Measurements from ENCODE around the gene RRAS. TPM values are rescaled to one million over a fixed set of nuclear protein-coding genes. Genes with fewer than 3 reads are reported as not detected.

Gene RRAS
- total and polyA plus RNA-seq, 9 donors, result 24.2 to 63.4 (median 37.6) TPM

DNA sequence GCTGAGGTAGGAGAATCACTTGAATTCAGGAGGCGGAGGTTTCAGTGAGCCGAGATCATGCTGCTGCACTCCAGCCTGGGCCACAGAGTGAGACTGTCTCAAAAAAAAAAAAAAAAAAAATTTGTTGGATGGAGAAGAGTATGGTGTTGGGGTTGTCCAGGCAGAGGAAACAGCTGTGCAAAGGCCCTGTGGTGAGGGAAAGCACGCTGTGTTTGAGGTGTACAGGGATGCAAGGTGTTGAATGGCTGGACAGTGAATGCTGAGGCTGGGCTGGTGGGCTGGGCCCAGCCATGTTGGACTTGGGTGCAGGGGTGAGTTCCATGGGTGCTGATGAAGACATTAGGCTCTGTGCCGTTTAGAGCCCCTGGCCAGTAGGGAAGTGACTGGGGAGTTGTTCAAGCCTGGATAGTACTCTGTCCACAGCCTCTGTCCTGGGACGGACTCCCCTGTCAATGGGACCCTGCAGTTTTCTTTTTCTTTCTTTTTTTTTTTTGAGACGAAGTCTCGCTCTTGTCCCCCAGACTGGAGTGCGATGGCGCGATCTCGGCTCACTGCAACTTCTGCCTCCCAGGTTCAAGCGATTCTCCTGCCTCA, 30.3 kb downstream of the RRAS start:
- TF ChIP-seq CTCF (IDR thresholded peaks at IDR 0.05) (no peak), EP300 (IDR thresholded peaks at IDR 0.05) (no peak), POLR2A (IDR thresholded peaks at IDR 0.05) (no peak)
- Histone ChIP-seq H3K4me3 (no peak overlapping the region), H3K27ac (no peak overlapping the region), H3K4me1 (ENCODE audit: insufficient read depth) (no peaks in the 10 kb centered on the region), H3K27me3 (no peaks in the 10 kb centered on the region), H3K9me3 (no peaks in the 10 kb centered on the region), H3K36me3 (no peaks in the 10 kb centered on the region)
- no peak for DNase-seq
- WGBS, 3 donors, result 94 to 97% (median 96%) methylated on average over 12 of the region's 12 CpGs
- intact Hi-C loops (cut with DNase I), result no loop called here

DNA sequence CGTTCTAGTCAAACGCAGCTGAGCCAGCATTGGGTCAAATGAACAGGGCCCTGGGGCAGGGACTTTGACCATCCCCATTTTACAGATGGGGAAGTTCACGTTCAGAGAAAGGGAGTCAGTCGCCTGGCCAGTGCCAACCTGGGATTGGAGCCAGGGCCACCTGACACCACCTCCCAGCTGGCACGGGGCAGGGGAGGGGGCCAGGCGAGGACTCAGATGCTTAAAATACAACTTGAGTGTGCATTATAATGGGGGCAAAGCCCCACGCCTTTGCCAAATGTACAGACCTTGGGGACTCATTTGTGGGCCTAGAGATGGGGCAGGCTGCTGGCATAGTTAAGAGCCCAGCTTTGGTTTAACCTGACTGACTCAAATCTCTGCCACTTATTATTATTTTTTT, 34.3 kb downstream of the RRAS start:
- no peaks in the 10 kb centered on the region for H3K27me3 ChIP-seq
- H3K36me3 ChIP-seq, result no peaks in the 10 kb centered on the region
- TF ChIP-seq CTCF (IDR thresholded peaks at IDR 0.05) (no peak), EP300 (IDR thresholded peaks at IDR 0.05) (no peak), POLR2A (IDR thresholded peaks at IDR 0.05) (no peak)
- no peaks in the 10 kb centered on the region for H3K4me1 ChIP-seq (ENCODE audit: insufficient read depth)
- no peak overlapping the region for H3K27ac ChIP-seq
- intact Hi-C loops (cut with DNase I), result no loop called here
- DNase-seq, result no peak
- no peaks in the 10 kb centered on the region for H3K9me3 ChIP-seq
- 80 to 87% (median 81%) methylated on average over 6 to 7 of the region's 7 CpGs for WGBS, 3 donors
- no peak overlapping the region for H3K4me3 ChIP-seq

GRCh38 chr19:49602806-49603205, 37.1 kb downstream of the RRAS start:
- intact Hi-C loops (cut with DNase I), result no loop called here
- WGBS, 3 donors, result 95% methylated on average over 2 of the region's 2 CpGs
- no peak overlapping the region for H3K27ac ChIP-seq
- DNase-seq, result no peak
- no peaks in the 10 kb centered on the region for H3K9me3 ChIP-seq
- no peaks in the 10 kb centered on the region for H3K36me3 ChIP-seq
- no peaks in the 10 kb centered on the region for H3K4me1 ChIP-seq (ENCODE audit: insufficient read depth)
- no peak overlapping the region for H3K4me3 ChIP-seq
- TF ChIP-seq CTCF (IDR thresholded peaks at IDR 0.05), result no peak
- no peak for TF ChIP-seq POLR2A (IDR thresholded peaks at IDR 0.05)
- TF ChIP-seq EP300 (IDR thresholded peaks at IDR 0.05), result no peak
- H3K27me3 ChIP-seq, result no peaks in the 10 kb centered on the region

DNA sequence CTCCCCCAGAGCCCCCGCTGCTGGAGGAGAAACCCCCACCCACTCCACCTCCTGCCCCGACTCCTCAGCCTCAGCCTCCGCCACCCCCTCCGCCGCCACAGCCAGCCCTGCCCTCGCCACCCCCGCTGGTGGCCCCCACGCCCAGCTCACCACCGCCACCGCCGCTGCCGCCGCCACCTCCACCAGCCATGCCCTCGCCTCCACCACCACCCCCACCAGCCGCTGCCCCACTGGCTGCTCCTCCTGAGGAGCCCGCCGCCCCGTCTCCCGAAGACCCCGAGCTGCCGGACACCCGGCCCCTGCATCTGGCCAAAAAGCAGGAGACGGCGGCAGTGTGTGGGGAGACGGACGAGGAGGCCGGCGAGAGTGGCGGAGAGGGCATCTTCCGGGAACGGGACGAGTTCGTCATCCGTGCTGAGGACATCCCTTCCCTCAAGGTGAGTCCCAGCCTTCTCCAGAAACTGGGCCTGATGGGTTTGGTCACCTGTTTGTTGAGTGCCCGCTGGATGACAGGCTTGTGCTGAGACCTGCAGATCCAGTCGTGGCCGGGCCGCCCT, 38.4 kb downstream of the RRAS start:
- Histone ChIP-seq H3K9me3 (no peaks in the 10 kb centered on the region), H3K27ac (no peak overlapping the region), H3K36me3 (no peaks in the 10 kb centered on the region), H3K4me1 (ENCODE audit: insufficient read depth) (no peaks in the 10 kb centered on the region), H3K4me3 (no peak overlapping the region), H3K27me3 (no peaks in the 10 kb centered on the region)
- TF ChIP-seq POLR2A (IDR thresholded peaks at IDR 0.05) (no peak), EP300 (IDR thresholded peaks at IDR 0.05) (no peak), CTCF (IDR thresholded peaks at IDR 0.05) (no peak)
- WGBS, 3 donors, result 92 to 94% (median 93%) methylated on average over 37 to 38 of the region's 38 CpGs
- no peak for DNase-seq
- intact Hi-C loops (cut with DNase I), result no loop called here

Data from ovary (tissue), 9 donors.